NT2/D1 (cell line): Measurements from ENCODE around the gene ZNF282.

Experiments
- SUZ12 ChIP-seq: IDR thresholded peaks from 2 replicates; pipeline ENCODE4 v1.6.1; 2011; ENCODE audit not compliant: insufficient read length, insufficient read depth; ENCODE audit errors: extremely low read depth
- ZNF274 ChIP-seq: IDR thresholded peaks from 2 replicates; pipeline ENCODE4 v1.6.1; 2011; ENCODE audit warnings: mild to moderate bottlenecking, low read depth, low read length

DNA sequence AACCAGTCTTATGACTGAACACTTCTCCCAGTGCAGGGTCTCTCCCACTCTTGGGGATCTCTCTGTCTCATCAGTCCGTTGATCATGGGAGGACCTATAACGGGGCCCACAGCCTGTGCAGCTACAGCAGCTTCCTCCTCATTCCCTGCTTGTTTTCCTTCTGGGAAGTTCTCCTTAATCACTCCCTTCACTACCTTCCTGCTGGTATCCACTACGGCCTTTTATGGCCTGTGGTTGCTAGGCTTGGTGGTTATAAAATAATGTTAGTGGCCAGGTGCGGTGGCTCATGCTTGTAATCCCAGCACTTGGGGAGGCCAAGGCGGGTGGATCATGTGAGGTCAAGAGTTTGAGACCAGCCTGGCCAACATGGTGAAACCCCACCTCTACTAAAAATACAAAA lies 3.5 kb upstream of the ZNF282 start:
- no peak for TF ChIP-seq ZNF274
- TF ChIP-seq SUZ12: no peak
